Pulmonary artery endothelial cell (primary cell): ENCODE data around the gene ATP10A. TPM values are rescaled to one million over a fixed set of nuclear protein-coding genes. Genes with fewer than 3 reads are reported as not detected.
"Not testable (repeated sequence)": the region's sequence is repeated elsewhere in the genome, so short reads cannot be mapped to it uniquely, and the experiment has no call there.

Experiments used
- DNase-seq: peaks from one replicate; pipeline ENCODE4 v3.0.0-alpha.2; 2011; ENCODE audit warnings: low read depth, low spot score
- total RNA-seq: library from RNA; depleted of rRNA; stranded (reverse); fragments of >200 nt; gene quantifications from 2 replicates; pipeline ENCODE4 v1.2.3, GENCODE V29; 2014

The ATP10A gene
- total RNA-seq, 1 donor from 2014 or later = not detected

DNA sequence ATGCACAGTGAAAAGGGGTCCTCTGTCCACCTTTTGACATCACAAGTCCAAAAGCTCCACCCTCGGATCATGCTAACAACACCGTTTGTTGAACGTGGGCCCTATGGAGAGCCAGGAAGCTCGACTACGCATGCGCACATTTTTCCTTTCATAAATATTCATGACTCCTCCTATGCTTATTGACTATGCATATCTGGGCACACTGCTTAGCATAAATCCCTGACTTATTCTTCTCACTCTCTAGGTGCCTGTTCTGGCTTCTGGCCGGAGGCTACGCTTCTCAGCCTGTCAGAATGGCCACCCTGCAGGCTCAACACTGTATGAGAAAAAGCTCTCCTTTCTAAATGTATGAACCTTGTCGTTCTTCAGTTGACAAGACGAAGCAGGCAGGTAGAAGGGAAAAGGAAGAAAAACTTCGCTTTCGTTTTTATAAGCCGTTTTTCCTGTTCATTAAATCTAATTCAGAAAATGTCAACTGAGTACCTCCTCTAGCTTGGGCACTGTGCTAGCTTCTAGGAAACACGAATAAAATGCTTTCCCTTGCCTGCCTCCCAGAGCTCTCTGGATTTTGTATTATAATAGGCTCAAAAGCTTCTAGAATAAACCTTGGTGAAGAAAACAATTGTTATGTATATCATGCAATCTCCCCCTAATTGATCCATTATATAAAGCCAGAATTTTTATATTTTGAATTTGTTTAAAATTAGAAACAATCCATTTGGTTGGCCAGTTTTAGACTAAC lies 207.7 kb downstream of the ATP10A start:
- no peak for DNase-seq

- DNase-seq = no peak
Observed at GRCh38 chr15:25653371-25653770, 209.8 kb downstream of the ATP10A start.

DNA sequence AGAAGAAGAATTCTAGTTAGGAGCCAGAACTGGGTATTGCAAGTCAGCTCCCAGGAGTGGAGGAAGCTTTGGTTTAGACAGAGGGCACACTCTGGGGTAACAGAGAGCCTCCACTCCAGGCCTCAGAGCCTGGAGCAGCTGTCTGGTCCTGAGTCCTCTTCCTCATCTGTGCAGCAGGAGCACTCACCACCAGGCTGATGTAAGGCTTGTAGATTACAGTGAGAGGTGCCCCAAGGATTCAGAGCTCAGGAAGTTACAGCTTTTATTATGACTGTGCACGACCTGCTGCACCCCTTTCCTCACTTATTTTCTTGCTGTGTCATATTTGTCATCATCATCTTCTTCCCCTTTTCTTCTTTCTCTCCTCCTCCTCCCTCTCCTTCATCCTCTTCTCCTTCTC lies 210.4 kb downstream of the ATP10A start:
- no peak for DNase-seq

DNA sequence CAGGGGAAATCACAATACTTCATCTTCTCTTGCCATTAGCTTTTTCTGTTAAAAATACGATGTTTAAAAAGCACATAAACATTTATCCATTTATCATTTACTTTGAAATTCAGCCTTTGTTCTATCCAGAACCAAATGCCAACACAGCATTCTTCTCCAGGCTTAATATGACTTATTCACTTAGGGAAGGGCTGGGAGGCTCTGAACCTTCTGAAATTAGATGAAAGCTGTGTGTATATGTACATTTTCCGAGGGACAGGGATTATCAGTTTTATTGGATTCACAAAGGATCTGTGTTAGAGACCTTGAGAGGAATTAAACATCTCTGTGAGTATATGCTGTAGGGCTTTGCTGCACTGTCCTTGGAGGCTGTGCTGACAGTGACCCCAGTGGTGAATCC lies 213.7 kb downstream of the ATP10A start:
- DNase-seq = no peak

DNA sequence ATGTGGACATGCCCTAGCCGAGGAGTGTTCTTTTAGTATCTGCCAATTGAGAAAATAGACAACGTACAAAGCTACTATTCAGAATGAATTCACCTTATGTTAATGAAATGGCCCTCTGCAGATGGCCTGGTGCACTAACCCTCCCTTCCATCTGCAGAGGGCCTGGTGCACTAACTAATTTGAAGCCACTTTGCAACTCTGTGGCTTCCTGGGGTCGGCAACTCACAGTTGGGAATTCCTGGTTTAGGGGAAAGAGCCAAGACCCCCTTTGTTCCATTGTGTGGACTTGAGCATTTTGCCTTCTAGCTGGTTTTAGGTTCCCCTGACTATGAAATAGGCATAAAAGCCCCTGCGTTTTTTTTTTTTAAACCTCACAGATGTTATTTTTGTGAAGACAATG lies 220.0 kb downstream of the ATP10A start:
- no peak for DNase-seq

- no peak for DNase-seq
Observed at GRCh38 chr15:25641762-25642161, 221.4 kb downstream of the ATP10A start.

DNA sequence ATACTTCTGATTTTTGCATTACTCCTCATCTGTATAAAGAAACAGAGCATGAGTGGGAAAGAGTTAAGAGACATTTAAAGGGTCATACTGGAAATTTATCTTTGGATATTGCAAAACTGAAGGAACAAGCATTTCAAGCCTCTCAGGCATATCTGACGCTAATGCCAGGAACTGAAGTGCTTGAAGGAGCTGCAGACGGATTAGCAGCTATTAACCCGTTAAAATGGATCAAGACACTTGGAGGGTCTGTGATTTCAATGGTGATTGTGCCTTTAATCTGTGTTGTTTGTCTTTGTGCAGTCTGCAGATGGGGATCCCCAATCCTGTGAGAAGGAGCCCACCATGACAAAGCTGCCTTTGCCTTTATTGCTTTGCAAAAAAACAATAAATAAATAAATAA lies 221.8 kb downstream of the ATP10A start:
- no peak for DNase-seq

DNA sequence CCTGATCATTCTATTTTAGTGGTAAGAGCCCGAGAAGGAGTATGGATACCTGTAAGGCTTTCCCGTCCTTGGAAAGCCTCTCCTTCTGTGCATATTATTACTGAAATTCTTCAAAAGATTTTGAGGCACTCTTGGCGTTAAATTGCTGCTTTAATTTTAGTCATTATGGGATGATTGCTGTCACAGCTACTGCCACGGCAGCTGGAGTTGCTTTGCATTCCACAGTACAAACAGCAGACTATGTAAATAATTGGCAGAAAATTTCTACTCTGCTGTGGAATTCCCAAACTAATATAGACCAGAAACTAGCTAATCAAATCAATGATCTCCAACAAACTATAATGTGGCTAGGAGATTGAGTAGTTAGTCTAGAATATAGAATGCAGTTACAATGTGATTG lies 222.2 kb downstream of the ATP10A start:
- DNase-seq = not testable (repeated sequence)

DNA sequence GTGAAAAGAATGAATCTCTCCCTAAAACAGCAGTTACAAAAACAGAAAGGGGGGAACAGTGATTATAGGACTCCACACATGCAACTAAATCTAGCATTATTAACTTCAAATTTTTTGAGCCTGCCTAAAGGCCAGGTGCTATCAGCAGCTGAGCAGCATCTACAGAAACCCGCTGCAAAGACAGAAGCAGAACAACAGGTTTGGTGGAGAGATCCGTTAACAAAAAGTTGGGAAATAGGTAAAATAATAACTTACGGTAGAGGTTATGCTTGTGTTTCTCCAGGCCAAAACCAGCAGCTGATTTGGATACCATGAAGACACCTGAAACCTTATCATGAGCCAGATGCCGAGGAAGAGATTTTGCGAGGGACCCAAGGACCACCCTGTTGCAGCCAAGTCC lies 222.7 kb downstream of the ATP10A start:
- no peak for DNase-seq

GRCh38 chr15:25636486-25636885 lies 226.6 kb downstream of the ATP10A start:
- DNase-seq = not testable (repeated sequence)

DNA sequence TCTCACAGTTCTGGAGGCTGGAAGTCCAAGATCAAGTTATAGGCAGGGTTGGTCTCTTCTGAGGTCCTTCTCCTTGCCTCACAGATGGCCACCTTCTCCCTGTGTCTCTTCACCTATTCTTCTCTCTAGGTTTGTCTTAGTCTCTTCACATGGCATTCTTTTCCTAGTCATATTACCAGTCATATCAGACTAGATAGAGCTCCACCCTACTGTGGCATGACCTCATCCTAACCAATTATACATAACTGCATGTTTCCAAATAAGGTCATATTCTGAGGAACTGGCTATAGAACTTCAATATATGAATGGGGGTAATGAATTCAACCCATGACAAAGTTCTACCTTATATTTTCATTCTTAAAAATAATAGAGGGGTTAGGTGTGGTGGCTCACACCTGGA lies 227.9 kb downstream of the ATP10A start:
- DNase-seq = no peak

- no peak for DNase-seq
Observed at GRCh38 chr15:25633862-25634261, 229.3 kb downstream of the ATP10A start.

DNA sequence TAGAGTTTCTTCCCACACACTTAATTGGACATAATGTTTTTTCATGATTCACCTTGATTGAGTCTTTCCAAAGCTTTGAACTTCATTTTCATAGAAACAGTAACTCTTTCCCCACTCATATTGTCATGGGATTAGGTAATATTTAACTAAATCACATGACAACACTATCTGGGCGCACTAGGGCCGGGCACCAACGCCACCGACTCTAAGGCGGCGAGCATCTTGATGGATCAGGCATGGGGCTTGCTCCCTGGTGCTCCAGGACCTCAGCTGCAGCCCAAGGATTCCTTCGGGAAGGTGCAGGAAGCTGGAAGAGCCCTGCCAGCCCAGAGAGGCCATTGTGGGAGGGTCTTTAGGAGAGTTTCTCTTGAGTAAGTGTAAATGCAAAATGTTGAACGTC lies 231.2 kb downstream of the ATP10A start:
- DNase-seq = no peak
